GM20431 (cell line): Measurements from ENCODE around the gene RAI2.

Experiments used
- in situ Hi-C: fragments of 300-500 bp; cut with MseI, MboI; formaldehyde crosslinking; loops from one replicate; pipeline ENCODE4 v1.15.0; 2020; ENCODE audit warnings: low sequenced_read_pairs; ENCODE audit not compliant: unreplicated experiment

The RAI2 gene

DNA sequence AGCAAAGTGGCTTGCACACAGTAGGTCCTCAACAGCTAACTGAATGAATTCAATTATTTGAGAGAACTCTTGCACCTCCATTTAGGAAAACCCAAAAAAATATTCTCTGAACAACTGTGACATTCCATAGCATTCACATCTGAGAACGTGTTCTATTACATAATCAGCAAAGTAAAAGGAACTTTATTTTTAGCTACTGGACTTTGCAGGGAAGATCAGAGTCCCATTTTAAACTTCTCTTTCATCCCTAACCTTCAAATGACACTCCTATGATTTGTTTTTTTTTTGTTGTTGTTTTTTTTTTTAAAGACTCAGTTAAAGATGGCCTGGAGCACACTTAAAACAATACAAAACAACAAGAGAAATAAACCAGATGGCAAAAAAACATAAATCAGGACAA, 30.9 kb downstream of the RAI2 start:
- in situ Hi-C loops = no loop called here

DNA sequence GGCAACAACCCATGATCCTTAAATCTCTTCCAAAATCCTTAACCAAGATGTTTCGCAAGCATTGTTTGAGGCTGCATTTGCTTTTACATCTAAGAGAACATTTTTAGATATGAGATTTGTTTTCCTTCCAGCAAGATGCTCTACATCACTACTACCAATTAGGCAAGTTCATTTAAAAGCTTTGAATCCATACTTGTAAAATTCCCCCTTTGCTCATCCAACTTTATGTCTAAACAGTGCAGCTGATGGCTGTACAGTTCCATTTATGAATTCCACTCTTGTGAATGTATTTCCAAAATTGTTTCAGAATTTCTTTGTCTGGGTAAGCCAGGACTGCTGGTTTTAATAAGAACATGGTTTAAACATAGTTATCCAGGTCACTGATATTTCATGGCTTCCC, 31.5 kb downstream of the RAI2 start:
- in situ Hi-C loops = no loop called here

DNA sequence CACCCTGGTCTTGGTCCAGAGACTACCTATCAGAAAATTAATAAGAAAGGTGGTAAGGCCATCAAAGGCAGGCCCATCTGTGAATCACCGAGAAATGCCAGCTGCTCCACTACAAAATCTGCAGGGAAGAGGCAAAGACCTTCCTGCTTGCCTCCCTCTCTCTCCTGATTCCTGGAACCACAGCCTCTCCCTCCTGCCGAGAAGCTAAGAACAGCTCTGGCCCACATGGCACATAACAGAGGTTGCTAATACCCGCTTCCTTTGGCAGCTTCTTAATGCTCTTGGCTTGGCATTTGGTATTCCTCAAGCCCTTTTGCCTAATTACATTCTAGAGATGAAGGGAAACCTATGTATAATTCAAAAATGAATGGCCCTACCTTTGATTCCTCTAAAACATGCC, 32.9 kb downstream of the RAI2 start:
- in situ Hi-C loops = no loop called here

DNA sequence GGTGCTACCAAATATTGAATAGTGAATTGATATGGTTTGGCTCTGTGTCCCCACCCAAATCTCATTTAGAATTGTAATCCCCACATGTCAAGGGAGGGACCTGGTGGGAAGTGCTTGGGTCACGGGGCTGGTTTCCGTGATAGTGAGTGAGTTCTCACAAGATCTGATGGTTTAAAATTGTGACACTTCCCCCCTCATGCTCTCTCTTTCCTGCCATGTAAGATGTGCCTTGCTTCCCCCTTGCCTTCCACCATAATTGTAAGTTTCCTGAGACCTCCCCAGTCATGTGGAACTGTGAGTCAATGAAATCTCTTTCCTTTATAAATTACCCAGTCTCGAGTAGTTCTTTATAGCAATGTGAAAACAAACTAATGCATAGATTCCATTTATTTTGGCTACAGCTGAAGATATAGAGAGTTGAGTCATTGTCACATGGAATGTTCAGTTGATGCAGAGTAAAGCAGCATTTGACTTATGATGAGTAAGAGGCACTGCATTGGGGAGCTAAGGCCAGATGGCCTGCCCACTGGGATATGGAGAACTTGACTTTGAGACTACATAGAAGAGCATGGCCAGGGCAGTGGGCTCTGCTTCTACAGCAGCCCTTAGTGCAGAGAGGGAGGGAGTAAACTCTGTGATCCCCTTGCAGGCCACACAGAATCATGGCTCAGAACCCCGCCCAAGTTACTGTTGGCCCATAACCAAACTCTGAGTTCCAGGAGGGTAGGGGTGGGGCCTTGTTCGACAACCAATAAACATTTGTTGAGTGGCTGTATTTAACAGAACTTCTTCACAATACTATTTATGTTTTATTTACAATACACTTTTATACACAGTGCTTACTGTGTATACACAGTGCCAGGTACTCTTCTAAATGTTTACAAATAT, 34.2 kb downstream of the RAI2 start:
- in situ Hi-C loops = no loop called here

DNA sequence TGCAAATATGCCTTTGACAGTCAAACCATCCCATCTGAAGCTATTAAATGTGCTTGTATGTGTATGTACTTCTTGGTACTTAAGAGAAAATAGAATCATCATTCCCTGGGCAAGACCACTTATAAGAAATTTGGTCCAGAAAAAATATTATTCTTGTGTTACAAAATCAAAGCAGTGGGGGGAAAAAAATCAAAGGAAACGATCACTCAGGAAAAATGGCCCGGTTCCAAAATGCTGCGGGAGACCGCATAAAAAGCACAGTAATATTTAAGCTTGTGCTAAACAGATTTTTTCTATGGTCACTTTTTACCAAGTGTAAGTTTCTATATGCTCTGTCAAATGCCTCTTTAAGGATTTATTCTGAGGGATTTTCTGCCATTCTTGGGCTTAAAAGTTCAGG, 36.1 kb downstream of the RAI2 start:
- in situ Hi-C loops = no loop called here

DNA sequence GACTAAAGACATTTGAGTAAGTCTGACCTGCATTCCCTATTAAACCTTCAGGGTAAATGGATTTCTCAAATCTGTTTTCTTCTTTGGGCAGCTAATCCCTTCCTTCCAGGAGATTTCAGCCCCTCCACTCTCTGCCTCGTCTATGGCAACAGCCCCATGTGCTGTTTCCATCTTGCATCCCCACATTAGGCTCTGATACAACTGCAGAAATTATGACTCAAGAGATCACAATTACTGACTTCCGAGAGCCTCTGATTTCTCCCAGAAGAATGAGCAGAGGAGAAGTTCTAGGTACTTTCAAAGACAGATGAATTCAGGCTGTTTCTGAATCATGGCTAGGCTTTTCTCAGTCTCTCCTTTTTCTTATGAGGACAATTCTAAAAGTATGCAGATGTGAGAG, 38.7 kb downstream of the RAI2 start:
- in situ Hi-C loops = no loop called here

DNA sequence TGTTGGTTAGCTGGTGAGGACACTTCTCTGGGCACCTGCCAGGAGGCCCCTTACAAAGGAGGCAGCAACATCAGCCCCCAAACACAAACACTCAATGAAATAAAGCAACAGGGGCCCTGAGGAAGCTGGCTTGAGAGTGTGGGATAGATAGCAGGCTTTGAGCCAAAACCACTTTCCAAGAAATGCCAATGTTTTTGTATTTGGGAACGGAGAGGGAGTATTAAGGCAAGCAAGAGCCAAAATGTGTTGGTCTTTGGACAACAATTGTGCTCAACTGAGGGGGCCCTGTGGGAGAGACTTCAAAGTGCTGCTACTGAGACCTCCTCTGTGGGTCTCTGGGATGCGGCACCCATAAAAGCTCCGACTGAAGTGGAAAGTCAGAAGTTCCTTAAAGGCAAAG, 41.0 kb downstream of the RAI2 start:
- in situ Hi-C loops = no loop called here

DNA sequence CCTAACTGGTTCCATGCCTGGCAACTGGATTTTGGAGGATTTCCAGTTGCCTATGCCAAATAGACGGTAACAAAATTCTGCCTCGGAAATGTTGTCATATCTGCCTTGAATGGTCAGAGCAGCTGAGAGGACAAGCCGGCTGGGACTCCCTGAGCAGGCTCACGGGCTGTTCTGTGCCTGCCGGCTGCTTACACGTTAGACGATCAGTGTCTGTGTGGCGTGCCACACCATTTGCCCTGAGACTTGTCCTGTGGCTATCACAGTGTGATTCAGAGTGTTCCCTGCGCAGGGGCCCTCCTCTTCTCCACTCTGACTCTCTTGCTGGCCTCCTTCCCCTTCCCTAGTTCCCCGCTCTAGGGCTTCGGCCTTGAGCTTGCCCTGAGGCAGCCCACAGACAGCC, 42.4 kb downstream of the RAI2 start:
- in situ Hi-C loops = no loop called here

DNA sequence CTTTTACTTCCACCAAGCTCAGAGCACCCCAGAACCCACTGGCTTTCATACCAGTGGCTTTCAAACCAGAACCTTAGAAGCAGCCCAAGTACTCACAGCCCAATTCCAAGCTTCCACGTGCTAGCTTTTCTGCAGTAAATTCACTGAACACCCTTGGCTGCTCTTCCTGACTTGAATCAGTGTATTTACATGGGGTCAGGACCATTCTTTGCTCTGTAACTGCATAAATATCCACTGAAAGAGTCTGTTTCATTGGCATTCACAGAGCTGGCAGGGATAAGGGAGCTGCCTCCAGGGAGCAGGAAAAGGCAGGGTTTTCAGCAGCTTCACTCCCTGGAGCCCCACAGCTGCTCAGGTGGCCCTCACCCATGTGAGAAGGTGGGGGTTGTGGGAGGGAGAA, 43.8 kb downstream of the RAI2 start:
- in situ Hi-C loops = no loop called here

DNA sequence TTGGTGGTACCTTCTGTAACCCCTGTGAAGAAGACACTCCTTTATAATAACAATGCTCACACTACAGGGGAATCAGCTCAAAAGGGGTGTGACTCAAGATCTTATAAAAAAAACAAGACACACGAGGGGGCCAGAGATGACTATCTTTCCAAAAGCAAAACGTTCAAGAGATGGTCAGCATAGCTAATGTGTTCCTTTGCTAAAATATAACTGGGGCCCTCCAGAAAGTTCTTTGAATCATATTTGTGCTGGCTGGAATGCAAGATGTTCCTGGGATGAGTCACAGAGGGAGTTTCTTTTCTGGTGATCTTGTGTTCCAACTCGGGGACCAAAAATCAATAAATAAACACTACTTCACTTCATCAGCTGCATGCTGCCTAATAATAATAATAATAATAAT, 46.5 kb downstream of the RAI2 start:
- in situ Hi-C loops = no loop called here

DNA sequence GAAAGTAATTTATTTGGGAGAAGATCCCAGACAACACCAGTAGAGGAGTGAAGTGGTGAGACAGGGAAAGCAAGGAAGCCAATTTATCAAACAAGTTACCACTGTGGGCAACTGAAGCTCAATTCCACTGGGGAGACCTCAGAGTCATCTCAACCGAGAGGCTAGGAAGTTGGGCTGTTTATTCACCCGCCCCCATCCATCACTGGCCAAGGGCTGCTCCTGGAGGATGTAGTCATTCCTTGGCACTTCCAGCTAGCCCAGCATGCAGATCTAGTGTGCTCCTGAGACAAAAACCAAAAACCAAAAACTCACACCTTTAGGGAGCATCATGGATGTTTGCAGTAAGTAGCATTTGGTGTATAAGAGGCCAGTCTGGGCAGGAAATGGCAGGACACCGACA, 47.0 kb downstream of the RAI2 start:
- in situ Hi-C loops = no loop called here

DNA sequence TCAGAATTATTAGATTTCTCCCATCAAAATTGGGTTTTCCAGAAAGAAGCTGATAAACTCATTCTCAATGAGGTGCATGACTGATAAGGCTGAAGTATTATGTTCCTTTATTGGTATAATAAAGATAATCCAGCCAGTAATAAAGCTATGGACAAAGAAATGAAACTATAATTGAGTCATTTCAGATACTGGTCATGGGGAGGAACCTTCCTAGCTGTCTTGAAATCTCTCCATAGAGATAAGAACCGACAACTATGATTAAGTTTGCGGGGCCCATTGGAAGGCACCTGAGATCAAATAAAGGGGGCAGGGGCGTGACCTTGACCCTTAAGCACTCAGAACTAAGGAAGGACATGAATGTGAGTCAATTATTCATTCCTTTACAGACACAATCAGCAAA, 47.8 kb downstream of the RAI2 start:
- in situ Hi-C loops = no loop called here

DNA sequence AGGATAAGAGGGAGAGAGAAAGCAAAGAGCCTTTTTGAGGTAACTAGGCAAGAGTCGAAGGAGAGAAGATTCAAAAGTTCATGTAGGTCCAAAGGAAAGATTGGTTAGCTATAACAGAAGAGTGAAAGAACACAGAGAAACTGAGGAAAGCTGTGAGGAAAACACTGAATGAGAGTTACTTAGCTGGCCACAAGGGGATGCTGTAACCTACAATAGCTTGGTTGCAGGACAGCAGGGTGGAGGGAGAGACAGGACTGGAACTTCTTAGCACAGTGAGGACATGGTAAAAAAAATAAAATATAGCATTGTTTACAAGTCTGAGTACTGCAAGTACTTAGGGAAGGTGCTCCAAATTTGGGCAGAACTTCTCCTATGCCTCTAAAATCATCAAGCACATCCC, 48.3 kb downstream of the RAI2 start:
- in situ Hi-C loops = no loop called here

DNA sequence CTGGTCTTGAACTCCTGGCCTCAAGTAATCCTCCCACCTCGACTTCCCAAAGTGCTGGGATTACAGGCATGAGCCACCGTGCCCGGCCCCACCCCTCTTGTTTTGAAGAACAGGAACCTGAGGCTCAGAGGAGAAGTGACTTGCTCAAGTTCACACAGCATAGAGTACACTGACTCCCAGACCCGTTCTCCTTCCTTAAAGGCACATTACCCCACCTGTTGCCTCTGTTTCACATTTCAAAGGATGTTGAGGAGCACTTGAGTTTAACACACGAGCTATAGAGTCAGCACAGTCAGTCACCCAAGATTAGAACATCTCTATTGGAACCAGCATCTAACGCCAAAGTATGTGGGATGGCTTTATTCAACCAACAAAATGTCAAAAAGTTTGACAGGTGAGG, 51.1 kb downstream of the RAI2 start:
- in situ Hi-C loops = no loop called here

DNA sequence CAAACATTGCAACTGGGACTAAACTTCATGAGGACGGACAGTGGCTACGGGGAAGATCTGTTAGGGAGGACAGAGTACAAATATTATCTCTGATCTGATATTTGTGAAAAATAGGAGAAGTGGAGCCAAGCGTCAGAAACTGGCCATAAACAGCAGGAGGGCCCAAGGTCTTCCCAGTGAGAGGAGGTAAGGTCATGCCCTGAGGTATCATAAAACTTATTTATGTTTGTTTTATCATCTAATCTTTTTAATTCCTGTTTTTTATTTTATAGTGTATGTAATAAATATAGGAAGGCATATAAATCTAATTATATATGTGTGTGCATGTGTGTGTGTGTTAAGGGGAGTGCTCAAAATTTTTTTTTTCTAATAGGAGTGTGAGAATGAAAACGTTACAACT, 51.8 kb downstream of the RAI2 start:
- in situ Hi-C loops = no loop called here

DNA sequence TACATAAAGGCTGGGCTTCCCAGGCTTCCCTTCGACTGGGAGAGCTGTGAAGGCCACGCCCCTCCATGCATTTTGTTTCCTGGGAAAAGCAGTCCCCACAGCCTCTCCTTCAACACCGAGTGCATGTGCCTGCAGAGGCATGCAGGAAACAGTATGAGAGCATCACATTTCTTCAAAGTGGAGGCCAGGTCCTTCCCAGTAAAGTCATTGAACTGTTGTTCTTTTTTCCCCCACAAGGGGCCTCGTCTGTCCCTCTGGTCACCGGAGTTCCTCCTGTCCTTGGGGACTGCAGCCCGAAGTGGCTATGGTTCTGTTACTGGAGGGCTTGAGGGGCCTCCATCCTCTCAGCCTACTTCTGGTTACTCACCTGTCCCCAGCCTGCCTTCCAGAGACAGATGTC, 56.0 kb downstream of the RAI2 start:
- in situ Hi-C loops = no loop called here

DNA sequence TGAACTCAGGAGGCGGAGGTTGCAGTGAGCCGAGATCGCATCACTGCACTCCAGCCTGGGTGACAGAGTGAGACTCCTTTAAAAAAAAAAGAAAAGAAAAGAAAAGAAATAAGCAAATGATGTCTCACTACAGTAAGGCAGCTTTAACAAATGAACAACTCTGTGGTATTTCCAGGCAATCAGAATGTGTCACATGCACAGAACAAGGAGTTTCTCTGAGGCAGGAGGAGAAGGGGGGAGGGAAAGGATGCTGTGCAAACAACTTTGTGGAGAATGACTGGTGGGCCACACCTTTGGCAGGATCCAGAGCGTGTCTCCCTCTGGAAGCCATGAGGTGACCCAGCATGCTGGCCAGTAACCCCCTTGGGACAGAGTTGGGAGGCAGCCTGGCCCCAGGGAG, 57.6 kb downstream of the RAI2 start:
- in situ Hi-C loops = no loop called here

DNA sequence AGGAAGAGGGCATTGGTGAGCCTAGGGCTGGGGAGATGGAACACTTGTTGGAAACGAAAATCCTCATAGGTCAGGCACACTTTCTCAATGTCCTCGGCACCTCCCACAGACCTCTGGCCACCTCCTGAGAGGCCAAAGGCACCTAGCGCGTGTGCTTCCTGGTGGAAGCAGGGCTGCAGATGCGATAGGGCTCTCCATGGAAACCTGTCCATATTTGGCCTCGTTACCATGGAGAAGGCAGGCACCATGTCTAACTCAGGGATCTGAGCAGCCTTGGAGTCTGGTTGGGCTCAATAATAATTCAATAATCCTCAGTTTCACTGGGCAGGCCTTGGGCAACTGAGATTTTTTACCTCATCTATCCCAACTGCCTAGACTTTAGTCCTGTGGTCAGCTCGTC, 58.3 kb downstream of the RAI2 start:
- in situ Hi-C loops = no loop called here

DNA sequence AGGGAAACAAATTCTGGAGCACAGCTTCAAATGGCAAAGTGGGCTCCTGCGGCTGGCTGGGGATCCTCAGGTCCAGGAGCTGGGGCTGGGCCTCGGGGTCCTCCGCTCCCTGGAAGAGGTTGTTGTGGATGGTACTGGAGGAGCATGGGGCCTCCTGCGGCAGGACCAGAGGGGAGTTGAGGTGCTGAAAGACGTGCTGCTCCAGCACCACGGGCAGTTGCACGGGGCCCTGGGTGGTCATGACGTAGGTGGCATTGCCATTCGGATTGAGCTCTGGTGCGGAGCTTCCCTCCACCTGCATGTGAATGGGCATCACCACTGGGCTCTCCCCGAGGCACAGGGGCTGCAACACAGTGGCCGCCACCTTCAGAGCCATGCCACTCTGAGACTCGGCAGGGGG, 59.7 kb downstream of the RAI2 start:
- in situ Hi-C loops = no loop called here

DNA sequence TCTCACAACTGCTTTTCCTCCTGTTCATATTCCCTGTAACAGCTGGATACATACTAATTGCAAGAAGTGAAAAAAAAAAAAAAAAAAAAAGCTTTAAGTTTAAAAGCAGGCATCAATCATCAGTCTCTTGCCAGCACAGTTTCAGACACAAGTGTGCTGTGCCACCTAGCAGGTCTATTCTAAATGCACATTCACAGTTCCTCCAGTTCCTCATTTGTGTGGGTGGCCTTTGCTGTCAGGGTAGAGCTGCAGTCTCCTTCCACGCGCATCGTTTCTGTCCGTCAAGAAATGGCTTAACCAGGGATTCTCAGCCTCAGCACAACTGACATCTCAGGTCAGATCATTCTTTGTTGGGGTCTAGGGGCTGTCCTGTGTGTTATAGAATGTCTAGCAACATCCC, 62.2 kb downstream of the RAI2 start:
- in situ Hi-C loops = no loop called here

DNA sequence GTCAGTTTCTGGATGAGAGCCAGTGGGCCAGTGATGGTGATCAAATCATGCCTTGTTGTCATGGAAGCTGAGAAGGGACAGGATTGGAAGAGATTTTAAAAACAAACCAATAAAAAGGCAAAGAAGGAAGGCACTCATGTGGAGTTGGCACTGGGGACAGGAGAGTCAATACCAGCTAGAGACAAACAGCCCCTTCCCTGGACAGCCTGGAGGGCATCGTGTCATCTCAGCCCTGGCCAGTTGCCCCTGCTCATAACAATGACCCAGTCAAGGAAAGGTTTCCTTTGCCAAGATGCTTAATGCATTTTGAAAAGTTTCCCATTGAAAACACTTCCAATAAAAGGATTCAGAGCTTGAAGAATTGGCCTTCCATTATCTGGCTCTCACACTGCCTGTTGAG, 68.3 kb downstream of the RAI2 start:
- in situ Hi-C loops = no loop called here

DNA sequence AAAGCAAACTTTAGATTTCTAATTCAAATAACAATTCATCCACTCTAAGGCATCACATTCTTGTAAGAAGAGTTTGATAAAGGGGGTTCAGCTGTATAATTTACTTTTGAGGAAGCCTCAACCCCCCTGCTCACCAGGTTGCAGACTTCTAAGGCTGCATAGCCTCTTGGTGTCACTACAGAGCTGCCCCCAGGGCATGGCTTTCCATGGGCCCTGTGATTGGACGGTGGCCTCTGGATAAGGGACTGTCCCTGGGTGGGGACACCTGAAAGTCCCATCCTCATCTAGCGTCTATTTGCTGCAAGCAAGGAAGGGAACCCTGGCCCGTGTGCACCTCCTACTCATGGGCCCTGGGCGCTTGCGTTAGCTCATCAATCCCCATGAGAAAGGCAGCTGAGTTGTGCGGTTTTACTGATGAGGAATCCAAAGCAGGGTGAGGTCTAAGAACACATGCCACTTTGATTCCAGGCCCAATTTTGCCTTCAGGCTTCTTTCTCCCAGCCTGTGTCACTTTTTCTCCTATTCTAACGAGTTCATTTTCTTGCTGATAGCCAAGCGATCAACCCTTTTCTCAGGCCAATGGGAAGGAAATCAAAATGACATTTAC, 72.0 kb downstream of the RAI2 start:
- in situ Hi-C loops = no loop called here
